ENCODE data around the gene TBC1D20.

GRCh38 chr20:507761-508332 lies 45.5 kb upstream of the TBC1D20 start:
- TF ChIP-seq EZH2 (IDR thresholded peaks at IDR 0.05; ENCODE audit: borderline replicate concordance, low read depth, low read length, severe bottlenecking): no peak
- no peak for TF ChIP-seq POLR2AphosphoS5 (IDR thresholded peaks at IDR 0.05; ENCODE audit: insufficient read depth, low read depth, low read length)
- TF ChIP-seq CTCF (IDR thresholded peaks at IDR 0.05; ENCODE audit: extremely low read depth in 1 of 2, insufficient read depth in 1 of 2, low read depth in 1 of 2, low read length in 2 of 2): no peak
- no peak for TF ChIP-seq JUN (IDR thresholded peaks at IDR 0.05; ENCODE audit: borderline replicate concordance, insufficient read depth, insufficient read length, low read depth)
- TF ChIP-seq FOS (IDR thresholded peaks at IDR 0.05; ENCODE audit: borderline replicate concordance, insufficient read depth, low read length): no peak
- TF ChIP-seq MAX (IDR thresholded peaks at IDR 0.05; ENCODE audit: insufficient read depth, insufficient read length): no peak
- TF ChIP-seq POLR2A (IDR thresholded peaks at IDR 0.05; ENCODE audit: low read depth, low read length): no peak
